HG03108 (cell line): ENCODE results near the gene SYT7.
"Not testable (repeated sequence)": the region's sequence is repeated elsewhere in the genome, so short reads cannot be mapped to it uniquely, and the experiment has no call there.

Experiments
- ATAC-seq: cut with Tn5 transposase; IDR thresholded peaks from one replicate; pipeline ENCODE4 v1.9.1; 2021; ENCODE audit warnings: moderate library complexity; ENCODE audit not compliant: unreplicated experiment

Gene SYT7

DNA sequence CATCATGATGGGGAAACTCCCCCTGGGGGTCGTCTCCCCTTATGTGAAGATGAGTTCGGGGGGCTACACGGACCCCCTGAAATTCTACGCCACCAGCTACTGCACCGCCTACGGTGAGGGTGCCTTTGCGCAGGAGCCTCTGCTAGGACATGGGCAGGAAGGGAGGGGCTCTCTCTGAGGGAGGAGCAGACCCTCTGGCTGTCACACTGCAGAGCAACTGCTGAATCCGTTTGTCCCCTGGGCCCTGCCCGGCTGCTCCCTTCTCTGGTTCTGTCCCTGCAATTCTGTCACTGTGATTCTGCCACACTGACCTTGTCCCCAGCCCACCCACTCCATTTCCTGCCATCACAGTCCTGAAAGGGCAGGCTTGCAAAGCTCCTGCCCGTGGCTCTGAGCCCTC lies 99.1 kb downstream of the SYT7 start:
- no peak for ATAC-seq

DNA sequence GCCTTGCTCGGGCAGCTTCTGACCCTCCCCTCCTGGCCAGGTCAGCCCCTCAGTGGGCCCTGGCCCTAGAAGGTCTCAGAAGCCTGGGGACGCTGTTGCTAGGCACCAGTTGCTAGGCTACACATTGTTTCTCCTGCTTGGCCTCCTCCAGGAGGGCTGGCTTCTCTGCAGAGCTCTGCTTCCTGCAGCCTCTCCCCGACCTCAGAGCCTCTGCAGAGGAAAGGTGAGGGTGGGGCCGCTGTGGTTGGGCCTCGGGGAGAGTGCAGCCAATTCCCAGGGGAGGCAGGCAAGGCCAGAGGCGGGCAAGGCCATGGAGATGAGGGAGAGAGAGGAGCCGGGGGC lies 99.9 kb downstream of the SYT7 start:
- ATAC-seq = no peak

DNA sequence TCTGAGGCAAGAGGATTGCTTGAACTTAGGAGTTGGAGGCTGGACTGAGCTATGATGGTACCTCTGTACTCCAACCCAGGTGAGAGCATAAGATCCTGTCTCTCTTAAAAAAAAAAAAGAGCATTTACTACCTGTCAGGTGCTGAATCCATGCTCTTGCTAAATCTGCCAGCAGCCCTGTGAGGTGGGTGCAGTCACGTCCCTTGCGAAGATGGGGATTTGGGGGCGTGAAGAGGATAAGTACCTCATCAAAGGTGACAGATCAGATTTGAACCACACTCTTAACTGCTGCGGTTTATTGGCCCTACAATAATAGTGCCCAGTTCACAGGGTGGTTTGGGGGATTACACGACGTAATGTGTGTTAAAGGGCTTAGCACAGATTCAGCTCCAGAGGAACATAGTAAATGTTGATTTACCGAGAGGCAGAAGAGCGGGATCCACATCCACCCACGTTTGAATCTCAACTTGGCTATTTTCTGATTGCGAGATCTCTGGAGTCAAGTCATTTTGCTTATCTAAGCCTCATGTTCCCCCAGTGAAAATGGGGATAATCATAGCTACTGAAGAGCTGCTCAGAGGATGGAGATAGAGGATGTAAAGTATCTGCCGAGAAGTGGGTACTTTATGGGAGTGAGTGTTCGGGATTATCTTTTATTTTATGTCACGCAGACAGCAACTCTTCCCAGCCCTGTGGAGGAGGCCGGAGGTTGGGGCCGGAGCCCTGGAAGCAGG lies 100.4 kb downstream of the SYT7 start:
- ATAC-seq = no peak

DNA sequence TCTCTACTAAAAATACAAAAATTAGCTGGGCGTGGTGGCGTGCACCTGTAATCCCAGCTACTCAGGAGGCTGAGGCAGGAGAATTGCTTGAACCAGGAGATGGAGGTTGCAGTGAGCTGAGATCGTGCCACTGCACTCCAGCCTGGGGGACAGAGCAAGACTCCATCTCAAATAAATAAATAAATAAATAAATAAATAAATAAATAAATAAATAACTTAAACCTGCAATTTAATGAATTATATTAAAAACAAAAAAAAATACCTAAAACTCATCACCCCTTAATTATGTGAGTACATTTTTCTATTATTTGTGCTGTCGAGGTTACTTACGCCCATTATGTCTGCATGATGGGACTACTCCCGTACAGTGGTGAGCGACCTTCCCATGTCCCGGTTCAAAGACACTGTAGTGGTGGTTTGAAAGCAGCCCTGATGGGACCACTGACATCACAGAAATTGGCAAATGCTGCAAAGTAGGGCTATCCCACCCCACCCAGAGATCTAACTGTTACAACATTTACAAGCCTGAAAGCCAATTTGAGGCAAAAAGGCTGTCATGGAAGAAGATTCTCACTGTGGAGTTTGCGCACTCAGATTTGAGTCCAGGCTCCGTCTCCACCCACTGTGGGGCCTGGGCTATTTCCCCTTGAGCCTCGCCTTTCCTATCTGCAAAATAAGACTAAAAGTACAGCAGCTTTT lies 101.4 kb downstream of the SYT7 start:
- not testable (repeated sequence) for ATAC-seq

DNA sequence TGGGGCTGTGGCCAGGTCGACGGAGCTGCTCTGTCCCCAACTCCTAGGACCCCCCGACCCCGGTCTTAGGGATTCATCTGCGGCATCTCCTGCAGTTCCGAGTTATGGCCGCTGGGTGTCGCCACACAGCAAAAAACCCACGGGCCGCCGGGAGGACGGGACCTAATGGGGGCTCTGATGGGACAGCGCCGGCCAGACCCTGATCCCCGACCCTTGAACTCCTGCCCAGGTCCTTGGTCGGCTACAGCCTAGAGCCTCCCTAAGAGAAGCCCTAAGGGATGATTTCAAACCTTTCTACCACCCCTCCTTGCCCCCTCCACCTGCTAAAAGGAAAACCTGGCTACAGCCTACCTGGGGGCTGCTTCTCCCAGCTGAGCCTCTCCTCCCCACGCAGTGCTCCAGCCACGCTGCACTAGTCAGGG lies 103.1 kb downstream of the SYT7 start:
- ATAC-seq = no peak

DNA sequence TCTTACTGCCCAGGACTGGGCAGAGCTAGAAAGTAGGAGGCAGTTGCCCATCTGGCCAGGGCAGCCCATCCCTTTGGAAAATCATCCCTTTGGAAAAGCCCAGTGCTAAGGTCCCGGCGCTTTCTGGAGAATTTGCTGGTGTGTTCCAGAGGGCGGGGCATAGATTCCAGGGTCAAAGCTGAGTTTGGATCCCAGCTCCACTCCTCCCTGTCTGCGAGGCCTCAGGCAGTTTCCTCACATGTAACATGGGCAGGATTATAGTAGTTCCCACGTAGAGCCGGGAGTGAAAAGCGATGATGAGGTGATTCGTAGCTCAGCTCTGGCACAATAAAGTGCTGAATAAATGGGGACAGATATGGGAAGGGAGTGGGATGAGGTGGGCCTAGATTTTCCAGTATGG lies 103.8 kb downstream of the SYT7 start:
- ATAC-seq = no peak

DNA sequence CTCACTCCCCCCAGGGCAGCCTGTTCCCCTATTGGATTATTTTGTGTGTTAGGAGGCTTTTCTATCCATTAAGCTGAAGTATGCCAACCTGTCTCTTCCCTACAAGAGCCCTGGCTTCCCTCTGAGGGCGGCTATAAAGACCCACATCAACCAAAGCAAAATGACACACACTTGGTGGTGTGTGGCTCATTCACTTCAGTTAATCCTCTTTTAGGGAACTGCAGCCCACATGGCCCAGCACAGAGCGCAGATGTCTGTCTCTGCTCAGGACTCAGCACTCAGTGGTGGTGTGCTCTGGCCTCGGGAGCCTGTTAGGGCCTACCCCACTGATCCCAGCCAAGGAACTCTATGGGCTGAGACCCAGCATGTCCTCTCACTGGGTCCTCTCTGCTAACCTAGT lies 104.5 kb downstream of the SYT7 start:
- ATAC-seq = no peak

DNA sequence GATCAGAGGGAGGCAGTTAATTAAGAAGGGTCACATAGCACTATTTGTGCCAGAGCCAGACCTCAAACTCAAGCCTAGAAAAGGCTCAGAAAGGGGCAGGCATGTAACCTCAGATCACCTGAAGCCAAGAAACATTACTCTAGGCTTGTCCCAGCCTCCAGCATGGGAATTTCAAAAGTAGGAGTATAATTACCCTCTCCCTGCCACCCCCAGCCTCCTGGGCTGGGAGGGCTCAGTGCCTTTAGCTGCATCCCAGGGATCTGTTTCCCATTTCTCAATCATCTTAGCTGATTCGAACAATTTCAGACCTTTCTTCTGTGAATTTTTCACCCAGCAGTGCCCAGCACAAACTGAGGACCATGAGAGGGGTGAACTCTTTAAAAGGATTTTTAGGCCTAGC lies 105.4 kb downstream of the SYT7 start:
- no peak for ATAC-seq

DNA sequence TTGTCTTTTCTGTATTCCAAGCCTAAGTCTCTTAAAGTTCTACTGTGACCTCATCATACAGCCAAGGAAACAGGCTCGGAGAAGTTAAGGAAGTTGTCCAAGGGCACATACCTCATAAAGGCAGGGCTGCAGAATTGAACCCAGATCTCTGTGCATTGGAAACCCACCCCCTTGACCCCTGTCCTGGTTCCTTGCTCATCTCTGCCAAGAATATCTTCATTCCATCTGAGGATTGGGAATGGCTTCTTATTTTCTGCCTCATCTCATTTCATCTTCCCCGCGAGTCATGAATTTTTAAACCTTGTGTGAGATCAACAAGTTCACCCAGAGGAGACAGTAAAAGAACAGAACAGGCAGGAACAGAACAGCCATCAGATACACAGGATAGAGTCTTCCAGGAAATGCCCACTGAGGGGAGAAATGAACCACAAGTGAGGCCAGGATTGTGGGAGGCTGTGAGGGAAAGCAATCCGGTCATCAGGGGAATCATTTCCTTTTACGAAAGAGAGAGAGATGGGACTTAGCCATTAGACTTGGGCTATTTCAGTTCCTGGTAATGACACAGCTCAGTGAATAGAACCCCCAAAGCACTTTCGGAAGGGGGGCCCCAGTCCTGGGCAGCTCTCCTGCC lies 106.7 kb downstream of the SYT7 start:
- ATAC-seq = no peak

DNA sequence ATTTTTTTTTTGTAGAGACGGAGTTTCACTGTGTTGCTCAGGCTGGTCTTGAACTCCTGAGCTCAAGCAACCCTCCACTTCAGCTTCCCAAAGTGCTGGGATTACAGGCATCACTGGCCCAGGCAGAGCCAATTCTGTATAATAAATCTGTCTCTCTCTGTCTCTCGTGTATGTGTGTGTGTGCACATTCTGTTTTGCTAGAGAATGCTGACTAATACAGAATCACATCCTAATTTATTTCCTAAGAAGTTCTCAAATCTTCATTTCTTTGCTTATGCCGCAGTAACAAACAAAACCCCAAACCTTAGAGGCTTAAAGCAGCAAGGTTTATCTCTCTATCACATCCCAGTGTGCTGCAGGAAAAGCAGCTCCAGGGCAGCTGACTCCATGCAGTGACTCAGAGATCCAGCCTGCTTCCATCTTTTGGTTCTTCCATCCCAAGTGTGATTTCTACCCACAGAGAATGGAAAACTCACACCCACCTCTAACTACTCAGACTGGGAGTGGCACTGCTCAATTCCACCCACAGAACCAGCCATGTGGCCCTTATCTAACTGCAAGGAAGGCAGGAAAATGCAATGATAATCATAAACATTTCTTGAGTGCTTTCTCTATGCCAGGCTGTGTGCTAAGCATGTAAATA lies 107.4 kb downstream of the SYT7 start:
- ATAC-seq = no peak

DNA sequence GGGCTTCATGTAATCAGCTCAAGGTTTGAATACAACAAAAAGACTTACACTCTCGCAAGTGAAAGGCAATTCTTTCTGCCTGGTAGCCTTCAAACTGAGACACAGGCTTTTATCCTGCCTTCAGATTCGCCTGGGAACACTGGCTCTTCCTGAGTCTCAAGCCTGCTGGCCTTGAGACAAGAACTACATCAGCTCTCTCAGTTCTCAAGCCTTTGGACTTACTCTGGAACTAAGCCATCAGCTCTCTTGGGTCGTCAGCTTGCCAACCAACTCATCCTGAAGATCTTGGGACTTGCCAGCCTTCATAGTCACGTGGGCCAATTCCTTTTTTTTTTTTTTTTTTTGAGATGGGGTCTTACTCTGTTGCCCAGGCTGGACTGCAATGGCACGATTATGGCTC lies 108.0 kb downstream of the SYT7 start:
- no peak for ATAC-seq

DNA sequence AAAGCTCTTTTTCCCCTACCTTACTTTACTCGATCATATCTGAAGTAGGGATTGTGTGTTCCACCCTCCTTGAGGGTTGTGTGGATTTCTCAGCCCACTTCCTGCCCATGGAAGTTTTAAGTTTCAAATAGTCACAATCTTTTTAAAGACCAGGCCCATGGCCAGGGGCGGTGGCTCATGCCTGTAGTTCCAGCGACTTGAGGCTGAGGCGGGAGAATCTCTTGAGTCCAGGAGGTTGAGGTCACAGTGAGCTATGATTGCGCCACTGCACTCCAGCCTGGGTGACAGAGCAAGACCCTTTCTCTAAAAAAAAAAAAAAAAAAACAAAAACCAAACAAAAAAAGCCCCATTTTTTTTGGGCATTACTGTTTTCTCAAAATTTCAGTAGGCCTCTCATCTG lies 108.6 kb downstream of the SYT7 start:
- ATAC-seq = no peak

DNA sequence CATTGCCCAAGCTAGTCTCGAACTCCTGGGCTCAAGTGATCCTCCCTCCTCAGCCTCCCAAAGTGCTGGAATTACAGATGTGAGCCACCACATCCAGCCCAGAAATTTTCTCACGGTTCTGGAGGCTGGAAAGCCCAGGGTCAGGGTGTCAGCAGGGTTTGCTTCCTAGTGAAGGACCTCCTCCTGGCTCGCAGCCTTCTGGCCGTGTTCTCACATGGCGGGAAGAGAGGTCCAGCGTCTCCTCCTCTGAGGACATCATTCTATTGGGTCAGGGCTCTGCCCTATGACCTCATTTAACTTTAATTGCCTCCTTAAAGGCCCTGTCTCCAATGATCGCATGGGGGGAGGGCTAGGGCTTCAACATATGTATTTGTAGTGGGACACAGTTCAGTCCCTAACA lies 112.9 kb downstream of the SYT7 start:
- no peak for ATAC-seq

DNA sequence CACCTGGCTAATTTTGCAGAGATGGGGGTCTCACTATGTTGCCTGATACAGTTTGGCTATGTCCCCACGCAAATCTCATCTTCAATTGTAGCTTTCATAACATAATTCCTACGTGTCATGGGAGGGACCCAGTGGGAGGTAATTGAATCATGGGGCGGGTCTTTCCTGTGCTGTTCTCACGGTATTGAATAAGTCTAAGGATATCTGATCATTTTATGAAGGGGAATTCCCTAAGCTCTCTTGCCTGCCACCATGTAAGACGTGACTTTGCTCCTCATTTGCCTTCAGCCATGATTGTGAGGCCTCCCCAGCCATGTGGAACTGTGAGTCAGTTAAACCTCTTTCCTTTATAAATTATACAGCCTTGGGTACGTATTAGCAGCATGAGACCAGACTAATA lies 113.3 kb downstream of the SYT7 start:
- not testable (repeated sequence) for ATAC-seq
